Endothelial cell of umbilical vein (primary cell): ENCODE measurements around the gene OR7D2. TPM values are rescaled to one million over a fixed set of nuclear protein-coding genes. Genes with fewer than 3 reads are reported as not detected.

ENCODE experiments used
- BruUV-seq: library from RNA; stranded (reverse); fragments of 400-500 nt; replicated peaks from 2 replicates; lab custom pipeline; 2021; lab: Mats Ljungman, UMichigan
- CTCF ChIA-PET: fragments of 300-600, 350-600 bp; sonication (Branson Sonifier 250); formaldehyde crosslinking; loops from one replicate; lab custom pipeline; 2021; ENCODE audit warnings: antibody characterized with exemption, inconsistent platforms; lab: Charles Lee
- POLR2A ChIA-PET: fragments of 300-600, 350-600 bp; sonication (Branson Sonifier 250); formaldehyde crosslinking; loops from one replicate; lab custom pipeline; 2021; ENCODE audit warnings: antibody characterized with exemption, inconsistent platforms; lab: Charles Lee
- DNase-seq: peaks from one replicate; pipeline ENCODE4 v3.0.0-alpha.2; 2011; ENCODE audit warnings: low read depth, low spot score
- FAIRE-seq: peaks from 2 replicates; lab custom pipeline; 2011; peaks lifted over from hg19 to GRCh38; lab: Jason Lieb, UNC
- H2AFZ ChIP-seq: 2 replicates; pipeline ENCODE4 v1.6.0; 2012; ENCODE audit warnings: low read depth, low read length, control low read depth, inconsistent platforms
- H3K27ac ChIP-seq: 2 replicates; pipeline ENCODE4 v1.5.1; 2011; ENCODE audit warnings: low read depth, mild to moderate bottlenecking, control low read depth, low read length, moderate library complexity; ENCODE audit not compliant: insufficient read depth
- H3K27me3 ChIP-seq, 2 experiments: 2 replicates each; pipeline versions ENCODE4 v1.6.0 to v1.6.1; 2011; ENCODE audit warnings: low read length in 2 of 2, mixed read lengths in 1 of 2; ENCODE audit not compliant: control insufficient read depth in 2 of 2, insufficient read depth in 2 of 2
- H3K36me3 ChIP-seq, 2 experiments: 2 replicates in 1 of 2; 3 replicates in 1 of 2; pipeline ENCODE4 v1.5.1; 2011; ENCODE audit warnings: low read length in 2 of 2, mild to moderate bottlenecking in 1 of 2, moderate library complexity in 1 of 2; ENCODE audit not compliant: control insufficient read depth in 2 of 2, insufficient read depth in 2 of 2; ENCODE audit errors: extremely low read depth in 1 of 2
- H3K4me1 ChIP-seq: 3 replicates; pipeline ENCODE4 v1.5.1; 2011; ENCODE audit warnings: mild to moderate bottlenecking, low read length; ENCODE audit not compliant: control insufficient read depth, insufficient read depth; ENCODE audit errors: extremely low read depth
- H3K4me2 ChIP-seq: 2 replicates; pipeline ENCODE4 v1.6.1; 2011; ENCODE audit warnings: low read length, control low read depth, mixed read lengths; ENCODE audit not compliant: insufficient read depth
- H3K4me3 ChIP-seq, 3 experiments: fragments of 200-600 bp in 1 of 3; sonication (generic), shearing (Covaris generic) in 1 of 3; replicated peaks in 1 of 3; 2 replicates each; pipeline ENCODE4 v1.5.1; 2011 to 2016; ENCODE audit warnings: control low read depth in 3 of 3, low read length in 3 of 3, mild to moderate bottlenecking in 2 of 3, inconsistent platforms in 1 of 3, low read depth in 1 of 3, moderate library complexity in 1 of 3; ENCODE audit not compliant: insufficient read depth in 1 of 3
- H3K79me2 ChIP-seq: 2 replicates; pipeline ENCODE4 v1.6.0; 2012; ENCODE audit warnings: low read length, inconsistent platforms; ENCODE audit not compliant: control insufficient read depth, insufficient read depth
- H3K9ac ChIP-seq: replicated peaks from 2 replicates; pipeline ENCODE3; 2011; ENCODE audit warnings: low read length, control low read depth; ENCODE audit not compliant: insufficient read depth; ENCODE audit errors: extremely low read depth
- H3K9me1 ChIP-seq: replicated peaks from 3 replicates; pipeline ENCODE4 v1.6.0; 2011; ENCODE audit warnings: mild to moderate bottlenecking, low read length; ENCODE audit not compliant: control insufficient read depth, insufficient read depth; ENCODE audit errors: extremely low read depth
- H3K9me3 ChIP-seq: replicated peaks from 2 replicates; pipeline ENCODE4 v1.5.1; 2012; ENCODE audit warnings: low read length, inconsistent platforms; ENCODE audit not compliant: control insufficient read depth, insufficient read depth
- H4K20me1 ChIP-seq: replicated peaks from 2 replicates; pipeline ENCODE3; 2011; ENCODE audit warnings: mild to moderate bottlenecking, low read length; ENCODE audit not compliant: control insufficient read depth, insufficient read depth; ENCODE audit errors: extremely low read depth
- EZH2 ChIP-seq: IDR thresholded peaks from 2 replicates; pipeline ENCODE4 v1.6.1; 2012; ENCODE audit warnings: borderline replicate concordance, low read depth, mild to moderate bottlenecking, moderate library complexity, low read length, inconsistent platforms; ENCODE audit not compliant: severe bottlenecking
- FOS ChIP-seq: IDR thresholded peaks from 2 replicates; pipeline ENCODE4 v1.6.1; 2011; ENCODE audit warnings: mild to moderate bottlenecking, low read length, moderate library complexity, borderline replicate concordance; ENCODE audit not compliant: insufficient read depth
- GATA2 ChIP-seq: IDR thresholded peaks from 2 replicates; pipeline ENCODE4 v1.7.0; 2011; ENCODE audit warnings: low read depth, mild to moderate bottlenecking, moderate library complexity, mixed read lengths, low read length; ENCODE audit not compliant: insufficient read length, insufficient read depth
- JUN ChIP-seq: IDR thresholded peaks from 2 replicates; pipeline ENCODE4 v1.6.1; 2011; ENCODE audit warnings: borderline replicate concordance, low read depth; ENCODE audit not compliant: insufficient read length, insufficient read depth
- MAX ChIP-seq: IDR thresholded peaks from 2 replicates; pipeline ENCODE4 v1.6.1; 2011; ENCODE audit not compliant: insufficient read depth, insufficient read length
- MYC ChIP-seq: IDR thresholded peaks from one replicate; pipeline ENCODE4 v1.6.1; 2011; ENCODE audit warnings: mild to moderate bottlenecking, low read depth, low read length
- POLR2A ChIP-seq: IDR thresholded peaks from 2 replicates; pipeline ENCODE4 v1.6.1; 2012; ENCODE audit warnings: low read depth, mild to moderate bottlenecking, control low read depth, low read length
- POLR2AphosphoS5 ChIP-seq: IDR thresholded peaks from 2 replicates; pipeline ENCODE4 v1.6.1; 2012; ENCODE audit warnings: low read depth, mild to moderate bottlenecking, control low read depth, low read length, moderate library complexity; ENCODE audit not compliant: insufficient read depth
- dilution Hi-C: fragments of 300-500 bp; cut with MboI; formaldehyde crosslinking; loops from one replicate; pipeline ENCODE4 v1.15.0; 2019; ENCODE audit warnings: low sequenced_read_pairs; ENCODE audit not compliant: extremely low pct_ligation_motif_present
- intact Hi-C: fragments of 100-400 bp; cut with micrococcal nuclease; formaldehyde crosslinking; loops from one replicate; pipeline ENCODE4 v1.10.0; 2022
- polyA plus RNA-seq, 4 experiments: library from polyadenylated mRNA; depleted of rRNA in 3 of 4; stranded (reverse) in 3 of 4; unstranded in 1 of 4; fragments of >200 nt; gene quantifications; 2 replicates each; pipeline versions ENCODE4 v1.2.1 to v1.2.3, GENCODE V29; 2011 to 2012; ENCODE audit warnings: missing spikeins in 1 of 4
- total RNA-seq: library from RNA; stranded (reverse); gene quantifications from 2 replicates; pipeline ENCODE4 v1.2.3, GENCODE V29; 2021
- TF ChIP-seq, protein P1 (sequence below), 2 donors: IDR thresholded peaks; 1 replicate in 1 of 2; 2 replicates in 1 of 2; pipeline ENCODE4 v1.5.1; 2011; ENCODE audit warnings: low read length in 2 of 2, mild to moderate bottlenecking in 2 of 2, moderate library complexity in 2 of 2, control low read depth in 1 of 2, inconsistent platforms in 1 of 2, low read depth in 1 of 2; ENCODE audit not compliant: insufficient read depth in 1 of 2; ENCODE audit errors: extremely low read depth in 1 of 2

OR7D2 gene
- total and polyA plus RNA-seq, 2 donors (not counting 3 experiments of a cell fraction or from before 2014, with no cell fraction given), result not detected

GRCh38 chr19:9155591-9155990 lies 23.2 kb upstream of the OR7D2 start:
- H3K9ac ChIP-seq, result no peak overlapping the region
- FAIRE-seq, result no peak
- no peak for TF ChIP-seq MYC
- TF ChIP-seq MAX, result no peak
- no peak for TF ChIP-seq POLR2A
- no peak for TF ChIP-seq FOS
- no peak for TF ChIP-seq EZH2
- TF ChIP-seq JUN, result no peak
- TF ChIP-seq, protein P1, sequence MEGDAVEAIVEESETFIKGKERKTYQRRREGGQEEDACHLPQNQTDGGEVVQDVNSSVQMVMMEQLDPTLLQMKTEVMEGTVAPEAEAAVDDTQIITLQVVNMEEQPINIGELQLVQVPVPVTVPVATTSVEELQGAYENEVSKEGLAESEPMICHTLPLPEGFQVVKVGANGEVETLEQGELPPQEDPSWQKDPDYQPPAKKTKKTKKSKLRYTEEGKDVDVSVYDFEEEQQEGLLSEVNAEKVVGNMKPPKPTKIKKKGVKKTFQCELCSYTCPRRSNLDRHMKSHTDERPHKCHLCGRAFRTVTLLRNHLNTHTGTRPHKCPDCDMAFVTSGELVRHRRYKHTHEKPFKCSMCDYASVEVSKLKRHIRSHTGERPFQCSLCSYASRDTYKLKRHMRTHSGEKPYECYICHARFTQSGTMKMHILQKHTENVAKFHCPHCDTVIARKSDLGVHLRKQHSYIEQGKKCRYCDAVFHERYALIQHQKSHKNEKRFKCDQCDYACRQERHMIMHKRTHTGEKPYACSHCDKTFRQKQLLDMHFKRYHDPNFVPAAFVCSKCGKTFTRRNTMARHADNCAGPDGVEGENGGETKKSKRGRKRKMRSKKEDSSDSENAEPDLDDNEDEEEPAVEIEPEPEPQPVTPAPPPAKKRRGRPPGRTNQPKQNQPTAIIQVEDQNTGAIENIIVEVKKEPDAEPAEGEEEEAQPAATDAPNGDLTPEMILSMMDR (IDR thresholded peaks at IDR 0.05; ENCODE audit: extremely low read depth in 1 of 2, insufficient read depth in 1 of 2, low read depth in 1 of 2, low read length in 2 of 2), result no peak
- TF ChIP-seq GATA2, result no peak
- TF ChIP-seq POLR2AphosphoS5, result no peak
- peaks cover 54% of the 10 kb centered on the region for H3K79me2 ChIP-seq
- H3K4me3 ChIP-seq, result no peak overlapping the region
- H3K4me1 ChIP-seq, result no peaks in the 10 kb centered on the region
- no peaks in the 10 kb centered on the region for H3K9me1 ChIP-seq
- ChIA-PET POLR2A (no interaction called here), CTCF (no interaction called here)
- H4K20me1 ChIP-seq, result no peaks in the 10 kb centered on the region
- BruUV-seq, result no TSS peak
- intact Hi-C loops, result no loop called here
- no peak for DNase-seq
- no peak overlapping the region for H2AFZ ChIP-seq
- H3K4me2 ChIP-seq, result no peak overlapping the region
- H3K36me3 ChIP-seq, result peaks cover 16 to 35% of the 10 kb centered on the region in 2 experiments
- dilution Hi-C loops, result no loop called here
- no peak overlapping the region for H3K27ac ChIP-seq
- H3K27me3 ChIP-seq, result no peaks in the 10 kb centered on the region
- peaks cover 5% of the 10 kb centered on the region for H3K9me3 ChIP-seq
